ENCODE data around the gene ADAMTS10.
"Not testable (repeated sequence)": the region's sequence is repeated elsewhere in the genome, so short reads cannot be mapped to it uniquely, and the experiment has no call there.

Gene ADAMTS10

GRCh38 chr19:8626842-8627241 lies 16.3 kb upstream of the ADAMTS10 start:
- no peaks in the 10 kb centered on the region for H3K27me3 ChIP-seq (ENCODE audit: control insufficient read depth, low read length)
- H3K9me2 ChIP-seq (replicated peaks; ENCODE audit: control insufficient read depth, low read length): no peaks in the 10 kb centered on the region
- no peaks in the 10 kb centered on the region for H3K4me1 ChIP-seq (ENCODE audit: control insufficient read depth, low read length)
- no peaks in the 10 kb centered on the region for H3K9me3 ChIP-seq (ENCODE audit: control insufficient read depth, insufficient read depth, low read length)
- no peak overlapping the region for H3K4me3 ChIP-seq (ENCODE audit: low read length)
- H3K79me2 ChIP-seq (ENCODE audit: control insufficient read depth, low read length): no peaks in the 10 kb centered on the region
- H3K27ac ChIP-seq (ENCODE audit: low read depth, low read length): no peak overlapping the region
- no peak overlapping the region for H3K4me2 ChIP-seq (ENCODE audit: low read length)
- no peaks in the 10 kb centered on the region for H4K20me1 ChIP-seq (ENCODE audit: control insufficient read depth, insufficient read depth, low read depth, low read length)
- H3F3A ChIP-seq (ENCODE audit: control insufficient read depth, insufficient read depth): no peaks in the 10 kb centered on the region
- no peaks in the 10 kb centered on the region for H3K36me3 ChIP-seq (ENCODE audit: control insufficient read depth, low read length)
- TF ChIP-seq CTCF (IDR thresholded peaks at IDR 0.05; ENCODE audit: low read depth, low read length, poor library complexity, severe bottlenecking): no peak

GRCh38 chr19:8622886-8623285 lies 12.4 kb upstream of the ADAMTS10 start:
- not testable (repeated sequence) for H3K27ac ChIP-seq (ENCODE audit: low read depth, low read length); H3F3A ChIP-seq (ENCODE audit: control insufficient read depth, insufficient read depth); H4K20me1 ChIP-seq (ENCODE audit: control insufficient read depth, insufficient read depth, low read depth, low read length); H3K79me2 ChIP-seq (ENCODE audit: control insufficient read depth, low read length); H3K27me3 ChIP-seq (ENCODE audit: control insufficient read depth, low read length); H3K4me3 ChIP-seq (ENCODE audit: low read length); H3K9me2 ChIP-seq (replicated peaks; ENCODE audit: control insufficient read depth, low read length); H3K36me3 ChIP-seq (ENCODE audit: control insufficient read depth, low read length); H3K9me3 ChIP-seq (ENCODE audit: control insufficient read depth, insufficient read depth, low read length); H3K4me2 ChIP-seq (ENCODE audit: low read length); H3K4me1 ChIP-seq (ENCODE audit: control insufficient read depth, low read length)
- peak; percentile 13 for TF ChIP-seq CTCF (IDR thresholded peaks at IDR 0.05; ENCODE audit: low read depth, low read length, poor library complexity, severe bottlenecking)

DNA sequence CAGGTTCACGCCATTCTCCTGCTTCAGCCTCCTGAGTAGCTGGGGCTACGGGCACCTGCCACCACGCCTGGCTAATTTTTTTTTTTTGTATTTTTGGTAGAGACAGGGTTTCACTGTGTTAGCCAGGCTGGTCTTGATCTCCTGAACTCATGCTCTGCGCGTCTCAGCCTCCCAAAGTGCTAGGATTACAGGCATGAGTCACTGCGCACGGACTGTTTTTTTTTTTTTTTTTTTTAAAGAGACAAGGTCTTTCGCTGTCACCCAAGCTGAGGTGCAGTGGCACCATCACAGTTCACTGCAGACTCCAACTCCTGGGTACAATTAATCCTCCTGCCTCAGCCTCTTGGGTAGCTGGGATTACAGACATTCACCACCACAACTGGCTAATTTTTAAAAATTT lies 8.2 kb upstream of the ADAMTS10 start:
- H3K4me2 ChIP-seq (ENCODE audit: low read length): no peak overlapping the region
- no peaks in the 10 kb centered on the region for H3K27me3 ChIP-seq (ENCODE audit: control insufficient read depth, low read length)
- H3K4me3 ChIP-seq (ENCODE audit: low read length): no peak overlapping the region
- H3K9me2 ChIP-seq (replicated peaks; ENCODE audit: control insufficient read depth, low read length): no peaks in the 10 kb centered on the region
- H3K27ac ChIP-seq (ENCODE audit: low read depth, low read length): no peak overlapping the region
- no peaks in the 10 kb centered on the region for H3K4me1 ChIP-seq (ENCODE audit: control insufficient read depth, low read length)
- no peaks in the 10 kb centered on the region for H3K79me2 ChIP-seq (ENCODE audit: control insufficient read depth, low read length)
- H3K36me3 ChIP-seq (ENCODE audit: control insufficient read depth, low read length): no peaks in the 10 kb centered on the region
- H3F3A ChIP-seq (ENCODE audit: control insufficient read depth, insufficient read depth): no peaks in the 10 kb centered on the region
- H3K9me3 ChIP-seq (ENCODE audit: control insufficient read depth, insufficient read depth, low read length): no peaks in the 10 kb centered on the region
- no peaks in the 10 kb centered on the region for H4K20me1 ChIP-seq (ENCODE audit: control insufficient read depth, insufficient read depth, low read depth, low read length)
- TF ChIP-seq EZH2phosphoT487 (IDR thresholded peaks at IDR 0.05; ENCODE audit: borderline replicate concordance, low read length): no peak
- no peak for TF ChIP-seq CTCF (IDR thresholded peaks at IDR 0.05; ENCODE audit: low read depth, low read length, poor library complexity, severe bottlenecking)

- Histone ChIP-seq H3K27ac (ENCODE audit: low read depth, low read length) (no peak overlapping the region), H3K9me2 (replicated peaks; ENCODE audit: control insufficient read depth, low read length) (no peaks in the 10 kb centered on the region), H3K36me3 (ENCODE audit: control insufficient read depth, low read length) (no peaks in the 10 kb centered on the region), H3K4me3 (ENCODE audit: low read length) (no peak overlapping the region), H3K4me1 (ENCODE audit: control insufficient read depth, low read length) (no peaks in the 10 kb centered on the region), H3F3A (ENCODE audit: control insufficient read depth, insufficient read depth) (no peaks in the 10 kb centered on the region), H3K4me2 (ENCODE audit: low read length) (no peak overlapping the region), H3K27me3 (ENCODE audit: control insufficient read depth, low read length) (no peaks in the 10 kb centered on the region), H3K9me3 (ENCODE audit: control insufficient read depth, insufficient read depth, low read length) (no peaks in the 10 kb centered on the region), H4K20me1 (ENCODE audit: control insufficient read depth, insufficient read depth, low read depth, low read length) (no peaks in the 10 kb centered on the region), H3K79me2 (ENCODE audit: control insufficient read depth, low read length) (no peaks in the 10 kb centered on the region)
- no peak for TF ChIP-seq EZH2phosphoT487 (IDR thresholded peaks at IDR 0.05; ENCODE audit: borderline replicate concordance, low read length)
- no peak for TF ChIP-seq CTCF (IDR thresholded peaks at IDR 0.05; ENCODE audit: low read depth, low read length, poor library complexity, severe bottlenecking)
Observed at GRCh38 chr19:8617984-8618383, 7.5 kb upstream of the ADAMTS10 start.

- H3K27me3 ChIP-seq (ENCODE audit: control insufficient read depth, low read length); H3K27ac ChIP-seq (ENCODE audit: low read depth, low read length); H3K4me2 ChIP-seq (ENCODE audit: low read length); H3K9me3 ChIP-seq (ENCODE audit: control insufficient read depth, insufficient read depth, low read length); H4K20me1 ChIP-seq (ENCODE audit: control insufficient read depth, insufficient read depth, low read depth, low read length); H3F3A ChIP-seq (ENCODE audit: control insufficient read depth, insufficient read depth); H3K36me3 ChIP-seq (ENCODE audit: control insufficient read depth, low read length); H3K4me3 ChIP-seq (ENCODE audit: low read length); H3K9me2 ChIP-seq (replicated peaks; ENCODE audit: control insufficient read depth, low read length); H3K79me2 ChIP-seq (ENCODE audit: control insufficient read depth, low read length); H3K4me1 ChIP-seq (ENCODE audit: control insufficient read depth, low read length): not testable (repeated sequence)
Observed at GRCh38 chr19:8617325-8617724, 6.8 kb upstream of the ADAMTS10 start.

Data from DOHH2 (cell line).